GM13977 (cell line): ENCODE measurements around the gene FBXW11.

Experiments
- DNase-seq: peaks from one replicate; pipeline ENCODE4 v3.0.0; 2012; ENCODE audit warnings: low spot score
- CTCF ChIP-seq: IDR thresholded peaks from 2 replicates; pipeline ENCODE4 v1.5.1; 2012; ENCODE audit warnings: mild to moderate bottlenecking, control low read depth; ENCODE audit not compliant: insufficient read depth; ENCODE audit errors: extremely low read depth, missing control alignments
- in situ Hi-C: fragments of 300-500 bp; cut with MboI; formaldehyde crosslinking; loops from one replicate; pipeline ENCODE4 v1.12.0; 2022; ENCODE audit warnings: low sequenced_read_pairs, low pct_unique_long_range_greater_than_20kb, mixed read lengths, inconsistent platforms; ENCODE audit not compliant: unreplicated experiment

The FBXW11 gene

GRCh38 chr5:172006321-172007174 is at the start of gene FBXW11:
FBXW11 (minus strand) TSS chr5:172006638; CDS start chr5:172006502, 136 bp downstream.
- in situ Hi-C loops, result no loop called here
- peak; percentile 94 for DNase-seq
- TF ChIP-seq CTCF, result no peak

- no peak for TF ChIP-seq CTCF
- in situ Hi-C loops, result no loop called here
- DNase-seq, result no peak
Measured at GRCh38 chr5:172055996-172056395, 49.6 kb upstream of the FBXW11 start.

GRCh38 chr5:172055421-172055820 is 49.0 kb upstream of the FBXW11 start:
- DNase-seq, result no peak
- TF ChIP-seq CTCF, result no peak
- in situ Hi-C loops, result no loop called here

GRCh38 chr5:172054611-172055153 is 48.2 kb upstream of the FBXW11 start:
- in situ Hi-C loops, result no loop called here
- TF ChIP-seq CTCF, result no peak
- DNase-seq, result no peak

- no peak for TF ChIP-seq CTCF
- DNase-seq, result no peak
Measured at GRCh38 chr5:172052450-172053236, 46.2 kb upstream of the FBXW11 start.

GRCh38 chr5:172051643-172052339 is 45.4 kb upstream of the FBXW11 start:
- no peak for TF ChIP-seq CTCF
- in situ Hi-C loops, result no loop called here
- no peak for DNase-seq

More at GRCh38 chr5:172052450-172053236, 46.2 kb upstream of the FBXW11 start:
- in situ Hi-C loops, result no loop called here
